ENCODE results near the gene UQCC3.

The UQCC3 gene

DNA sequence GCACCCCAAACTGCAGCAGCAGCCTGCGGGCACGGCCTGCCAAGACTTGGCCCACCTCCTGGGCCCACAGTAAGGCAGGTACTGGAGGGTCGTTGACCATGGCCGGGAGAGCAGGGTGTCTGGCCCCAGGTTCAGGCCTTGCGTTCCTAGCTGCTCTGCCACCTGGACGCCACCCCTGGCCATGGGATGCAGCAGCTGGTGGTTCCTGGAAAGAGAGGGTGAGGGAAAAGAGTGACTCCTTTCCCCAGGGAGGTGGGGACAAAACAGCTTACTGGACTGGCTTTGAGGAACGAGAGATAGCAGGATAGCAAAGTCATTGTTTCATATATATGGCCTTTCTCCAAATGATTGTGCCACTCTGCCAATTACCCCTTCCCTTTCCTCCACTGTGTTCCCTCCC is 33.9 kb downstream of the UQCC3 start:
- no peak for DNase-seq (ENCODE audit: low read depth)
- peak overlapping the region; percentile 81 for H3K4me3 ChIP-seq (ENCODE audit: low read depth, low read length)
- TF ChIP-seq, protein P1, sequence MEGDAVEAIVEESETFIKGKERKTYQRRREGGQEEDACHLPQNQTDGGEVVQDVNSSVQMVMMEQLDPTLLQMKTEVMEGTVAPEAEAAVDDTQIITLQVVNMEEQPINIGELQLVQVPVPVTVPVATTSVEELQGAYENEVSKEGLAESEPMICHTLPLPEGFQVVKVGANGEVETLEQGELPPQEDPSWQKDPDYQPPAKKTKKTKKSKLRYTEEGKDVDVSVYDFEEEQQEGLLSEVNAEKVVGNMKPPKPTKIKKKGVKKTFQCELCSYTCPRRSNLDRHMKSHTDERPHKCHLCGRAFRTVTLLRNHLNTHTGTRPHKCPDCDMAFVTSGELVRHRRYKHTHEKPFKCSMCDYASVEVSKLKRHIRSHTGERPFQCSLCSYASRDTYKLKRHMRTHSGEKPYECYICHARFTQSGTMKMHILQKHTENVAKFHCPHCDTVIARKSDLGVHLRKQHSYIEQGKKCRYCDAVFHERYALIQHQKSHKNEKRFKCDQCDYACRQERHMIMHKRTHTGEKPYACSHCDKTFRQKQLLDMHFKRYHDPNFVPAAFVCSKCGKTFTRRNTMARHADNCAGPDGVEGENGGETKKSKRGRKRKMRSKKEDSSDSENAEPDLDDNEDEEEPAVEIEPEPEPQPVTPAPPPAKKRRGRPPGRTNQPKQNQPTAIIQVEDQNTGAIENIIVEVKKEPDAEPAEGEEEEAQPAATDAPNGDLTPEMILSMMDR (IDR thresholded peaks at IDR 0.05; ENCODE audit: insufficient read depth, low read depth, low read length, missing control alignments), result no peak

DNA sequence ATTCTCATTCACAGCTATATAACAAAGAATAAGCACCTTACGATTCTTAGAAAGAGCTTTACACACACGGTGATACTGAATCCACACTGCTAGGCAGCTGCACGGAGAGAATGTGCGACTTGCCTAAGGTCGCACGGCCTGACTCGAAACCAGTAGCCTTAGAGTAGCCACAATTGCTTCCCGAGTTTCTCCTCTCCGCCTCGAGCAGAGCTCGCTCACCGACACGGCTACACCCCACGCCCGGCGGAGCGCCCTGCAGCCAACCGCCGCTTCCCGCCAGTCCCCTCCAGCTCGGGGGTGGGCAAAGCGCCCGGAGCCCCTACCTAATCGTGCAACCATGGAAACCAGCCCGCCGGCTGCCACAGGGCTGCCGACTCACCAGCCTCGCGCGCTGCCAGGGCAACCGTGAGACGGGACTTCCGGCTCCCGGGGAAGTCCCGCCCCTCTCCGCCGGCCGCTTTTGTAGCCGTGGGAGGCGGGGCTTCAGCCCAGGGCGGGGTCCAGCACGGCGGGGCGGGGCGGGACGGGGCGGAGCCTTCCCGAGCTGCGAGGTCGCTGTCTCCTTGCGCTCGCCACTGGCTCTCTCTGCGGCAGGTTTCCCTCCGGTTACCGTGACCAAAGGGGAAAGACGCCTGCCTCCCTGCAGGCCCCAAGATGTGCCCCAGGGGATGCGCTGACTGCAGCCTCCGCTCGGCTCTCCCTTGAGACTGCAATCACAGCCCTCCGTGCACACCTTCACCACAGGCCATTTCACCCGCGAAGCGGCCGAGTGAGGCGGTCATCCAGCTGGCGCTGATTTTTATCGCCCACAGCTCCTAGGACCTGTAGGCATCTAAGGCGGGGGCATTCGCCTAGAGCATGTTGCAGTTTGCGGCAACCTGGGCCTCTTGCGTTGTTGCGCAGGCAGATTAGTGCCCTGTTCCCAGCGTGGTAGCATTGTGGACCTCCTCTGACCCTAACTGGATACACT is 34.7 kb downstream of the UQCC3 start:
- H3K4me3 ChIP-seq (ENCODE audit: low read depth, low read length), result peak overlapping the region; percentile 81
- TF ChIP-seq, protein P1 (IDR thresholded peaks at IDR 0.05; ENCODE audit: insufficient read depth, low read depth, low read length, missing control alignments), result no peak
- peak; percentile 96 for DNase-seq (ENCODE audit: low read depth)

GRCh38 chr11:62706850-62707247 is 35.4 kb downstream of the UQCC3 start:
- TF ChIP-seq, protein P1 (IDR thresholded peaks at IDR 0.05; ENCODE audit: insufficient read depth, low read depth, low read length, missing control alignments), result no peak
- H3K4me3 ChIP-seq (ENCODE audit: low read depth, low read length), result no peak overlapping the region
- no peak for DNase-seq (ENCODE audit: low read depth)

- TF ChIP-seq, protein P1 (IDR thresholded peaks at IDR 0.05; ENCODE audit: insufficient read depth, low read depth, low read length, missing control alignments), result no peak
- DNase-seq (ENCODE audit: low read depth), result no peak
Measured at GRCh38 chr11:62707277-62707861, 35.9 kb downstream of the UQCC3 start, which contains the start of the genes BSCL2 and GNG3. Gene BSCL2, minus strand, starts transcription at chr11:62707424. Its CDS starts 229 bp downstream, at chr11:62707195. Gene GNG3, plus strand, starts transcription at chr11:62707676. Its CDS starts 620 bp downstream, at chr11:62708296.

DNA sequence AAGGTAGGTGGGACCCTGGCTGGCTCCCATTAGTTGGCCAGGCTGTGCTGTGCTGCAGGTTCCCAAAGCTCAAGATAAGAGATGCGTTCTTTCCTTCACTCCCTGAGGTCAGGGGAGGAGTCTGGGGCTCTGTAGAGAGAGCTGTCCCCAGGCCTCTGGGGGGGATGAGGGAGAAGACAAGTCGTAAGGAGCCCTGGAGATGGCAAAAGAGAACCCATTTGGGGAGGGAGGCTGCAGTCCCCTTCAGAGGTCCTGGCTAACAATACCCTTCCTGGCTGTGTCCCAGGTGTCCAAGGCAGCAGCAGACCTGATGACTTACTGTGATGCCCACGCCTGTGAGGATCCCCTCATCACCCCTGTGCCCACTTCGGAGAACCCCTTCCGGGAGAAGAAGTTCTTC is 36.9 kb downstream of the UQCC3 start:
- TF ChIP-seq, protein P1 (IDR thresholded peaks at IDR 0.05; ENCODE audit: insufficient read depth, low read depth, low read length, missing control alignments), result no peak
- peak overlapping the region; percentile 69 for H3K4me3 ChIP-seq (ENCODE audit: low read depth, low read length)
- DNase-seq (ENCODE audit: low read depth), result no peak

More at GRCh38 chr11:62707277-62707861, 35.9 kb downstream of the UQCC3 start, which contains the start of the genes BSCL2 and GNG3:
- peak within 1 kb of the TSS; percentile 69 for H3K4me3 ChIP-seq (ENCODE audit: low read depth, low read length)

DNA sequence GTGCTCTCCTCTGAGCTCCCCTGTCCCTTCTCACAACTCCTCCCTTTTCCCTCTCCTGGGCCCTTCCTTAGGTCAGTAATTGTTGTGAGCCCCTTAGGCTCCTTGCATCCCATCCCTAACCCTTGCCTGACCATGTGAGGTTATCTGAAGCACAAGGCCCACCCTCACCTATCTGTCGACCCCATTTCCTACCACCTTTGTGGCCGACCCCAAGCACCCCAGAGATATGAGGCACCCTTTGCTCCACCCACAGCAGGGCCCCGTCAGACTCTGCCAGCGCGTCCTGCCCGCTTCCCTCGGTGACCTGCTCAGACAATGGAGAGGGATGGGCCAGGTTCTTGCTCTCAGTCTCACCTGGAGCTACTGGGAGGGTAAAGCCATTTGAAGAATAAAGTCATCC is 37.3 kb downstream of the UQCC3 start:
- TF ChIP-seq, protein P1 (IDR thresholded peaks at IDR 0.05; ENCODE audit: insufficient read depth, low read depth, low read length, missing control alignments), result no peak
- peak overlapping the region; percentile 69 for H3K4me3 ChIP-seq (ENCODE audit: low read depth, low read length)
- DNase-seq (ENCODE audit: low read depth), result no peak

Measured in GM12865 (cell line).